ENCODE results near the gene ZNF319.

DNA sequence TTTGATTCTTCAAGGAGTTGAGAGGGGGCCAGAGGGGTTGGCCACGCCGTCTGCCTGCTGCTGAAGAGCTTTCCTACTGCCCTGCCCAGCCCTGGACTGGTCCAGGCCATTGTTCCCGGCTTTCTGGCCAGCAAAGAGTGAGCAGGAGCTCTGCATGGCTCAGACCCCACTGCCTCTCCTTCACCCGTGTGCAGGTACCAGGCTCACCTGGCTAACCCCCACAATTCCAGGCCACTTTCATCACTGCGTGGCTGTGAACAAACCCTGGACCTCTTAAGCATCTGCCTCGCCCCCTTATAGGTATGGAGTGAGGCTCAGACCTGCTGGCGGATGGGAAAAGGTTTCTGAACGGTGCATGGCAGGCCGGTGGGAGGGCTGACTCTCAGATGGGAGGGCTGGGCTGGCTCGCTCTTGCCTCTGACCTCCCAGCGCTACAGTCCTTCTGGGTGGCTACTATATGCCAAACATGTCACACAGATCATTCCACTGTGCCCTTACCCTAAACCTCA, 8.9 kb downstream of the ZNF319 start:
- TF ChIP-seq, protein P1, sequence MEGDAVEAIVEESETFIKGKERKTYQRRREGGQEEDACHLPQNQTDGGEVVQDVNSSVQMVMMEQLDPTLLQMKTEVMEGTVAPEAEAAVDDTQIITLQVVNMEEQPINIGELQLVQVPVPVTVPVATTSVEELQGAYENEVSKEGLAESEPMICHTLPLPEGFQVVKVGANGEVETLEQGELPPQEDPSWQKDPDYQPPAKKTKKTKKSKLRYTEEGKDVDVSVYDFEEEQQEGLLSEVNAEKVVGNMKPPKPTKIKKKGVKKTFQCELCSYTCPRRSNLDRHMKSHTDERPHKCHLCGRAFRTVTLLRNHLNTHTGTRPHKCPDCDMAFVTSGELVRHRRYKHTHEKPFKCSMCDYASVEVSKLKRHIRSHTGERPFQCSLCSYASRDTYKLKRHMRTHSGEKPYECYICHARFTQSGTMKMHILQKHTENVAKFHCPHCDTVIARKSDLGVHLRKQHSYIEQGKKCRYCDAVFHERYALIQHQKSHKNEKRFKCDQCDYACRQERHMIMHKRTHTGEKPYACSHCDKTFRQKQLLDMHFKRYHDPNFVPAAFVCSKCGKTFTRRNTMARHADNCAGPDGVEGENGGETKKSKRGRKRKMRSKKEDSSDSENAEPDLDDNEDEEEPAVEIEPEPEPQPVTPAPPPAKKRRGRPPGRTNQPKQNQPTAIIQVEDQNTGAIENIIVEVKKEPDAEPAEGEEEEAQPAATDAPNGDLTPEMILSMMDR (IDR thresholded peaks at IDR 0.05; ENCODE audit: insufficient read depth, low read depth, low read length): no peak
- TF ChIP-seq EZH2 (IDR thresholded peaks at IDR 0.05; ENCODE audit: insufficient read depth, low read length): no peak

Measured in astrocyte (in vitro differentiated cells and primary cell).